Transverse colon (tissue), 4 donors: ENCODE data around the gene TNFRSF11A. TPM values are rescaled to one million over a fixed set of nuclear protein-coding genes. Genes with fewer than 3 reads are reported as not detected.

Source experiments
- DNase-seq: peaks from one replicate; pipeline ENCODE4 v3.0.0-alpha.2; 2019
- H3K27ac ChIP-seq, 4 donors: fragments of 200-600 bp; sonication (generic); 2 replicates each; pipeline ENCODE4 v1.5.1; 2016 to 2018; ENCODE audit warnings: inconsistent platforms in 4 of 4
- H3K27me3 ChIP-seq: fragments of 200-600 bp; sonication (generic); 2 replicates; pipeline ENCODE4 v1.5.1; 2017; ENCODE audit warnings: inconsistent platforms
- H3K36me3 ChIP-seq, 4 donors: fragments of 200-600 bp; sonication (generic); 2 replicates each; pipeline ENCODE4 v1.5.1; 2017 to 2019; ENCODE audit warnings: inconsistent platforms in 4 of 4
- H3K4me1 ChIP-seq, 4 donors: fragments of 200-600 bp; sonication (generic); 2 replicates each; pipeline ENCODE4 v1.5.1; 2017 to 2020; ENCODE audit warnings: inconsistent platforms in 4 of 4
- H3K4me3 ChIP-seq, 4 donors: fragments of 200-600 bp; sonication (generic); 1 replicate in 1 of 4; 2 replicates in 3 of 4; pipeline versions ENCODE4 v1.5.1 to v1.6.1; 2017 to 2019; ENCODE audit warnings: inconsistent platforms in 4 of 4
- H3K9me3 ChIP-seq, 2 donors: fragments of 200-600 bp; sonication (generic); 2 replicates each; pipeline ENCODE4 v1.5.1; 2017 to 2019; ENCODE audit warnings: inconsistent platforms in 2 of 2
- CTCF ChIP-seq, 5 experiments: fragments of 200-600 bp in 3 of 5; fragments of 450-650 bp in 2 of 5; sonication (generic) in 3 of 5; IDR thresholded peaks; 1 replicate in 2 of 5; 2 replicates in 3 of 5; pipeline ENCODE4 v1.5.1; 2016 to 2017; ENCODE audit warnings: antibody characterized with exemption in 5 of 5, inconsistent platforms in 3 of 5, mild to moderate bottlenecking in 2 of 5, moderate library complexity in 1 of 5
- EP300 ChIP-seq: sonication (generic); formaldehyde crosslinking; IDR thresholded peaks from one replicate; pipeline ENCODE4 v1.6.1; 2017; ENCODE audit warnings: antibody characterized with exemption, low read depth
- POLR2A ChIP-seq: fragments of 450-650 bp; IDR thresholded peaks from one replicate; pipeline ENCODE4 v1.6.1; 2016; ENCODE audit warnings: antibody characterized with exemption, mild to moderate bottlenecking, moderate library complexity
- POLR2AphosphoS5 ChIP-seq, 3 donors: sonication (generic); formaldehyde crosslinking; IDR thresholded peaks; one replicate each; pipeline ENCODE4 v1.6.1; 2016; ENCODE audit warnings: antibody characterized with exemption in 3 of 3
- whole genome bisulfite sequencing, 2 donors: methylation state at CpG; one replicate each; pipeline ENCODE4 v1.1.5; 2018; ENCODE audit warnings: low coverage in 1 of 2; 5-methylcytosine and 5-hydroxymethylcytosine counted together
- in situ Hi-C, 4 donors: fragments of 200-750 bp; cut with MboI; loops; one replicate each; pipeline versions ENCODE4 v1.15.0 to v1.15.1; 2017; ENCODE audit warnings: low sequenced_read_pairs in 3 of 4, low pct_ligation_motif_present in 1 of 4, low pct_unique_long_range_greater_than_20kb in 1 of 4
- intact Hi-C: fragments of 100-400 bp; cut with DNase I; formaldehyde crosslinking; loops from one replicate; pipeline ENCODE4 v1.15.1; 2023; ENCODE audit warnings: low total_unique reads
- total RNA-seq, 4 donors: library from RNA; depleted of rRNA; stranded (reverse); fragments of >200 nt; gene quantifications; one replicate each; pipeline ENCODE4 v1.1.0, GENCODE V29; 2016

The TNFRSF11A gene
- total RNA-seq, 4 donors from 2014 or later, result 23.9 to 59.9 (median 31.6) TPM

- H3K36me3 ChIP-seq, result no peaks in the 10 kb centered on the region
- H3K27ac ChIP-seq, result no peak overlapping the region
- 85 to 86% methylated on average over 1 to 10 of the region's 10 CpGs for WGBS, 2 donors
- DNase-seq, result no peak
- intact Hi-C loops, result no loop called here
- TF ChIP-seq POLR2A (no peak), POLR2AphosphoS5 (IDR thresholded peaks at IDR 0.05) (no peak), EP300 (no peak), CTCF (IDR thresholded peaks at IDR 0.05) (no peak)
- no peaks in the 10 kb centered on the region for H3K4me1 ChIP-seq
- no peak overlapping the region for H3K4me3 ChIP-seq
- no peaks in the 10 kb centered on the region for H3K9me3 ChIP-seq
- no peaks in the 10 kb centered on the region for H3K27me3 ChIP-seq
- in situ Hi-C loops, result no loop called here
These were observed 82.5 kb downstream of the TNFRSF11A start for GRCh38 chr18:62407660-62408059.

- Histone ChIP-seq H3K36me3 (no peaks in the 10 kb centered on the region), H3K27ac (no peak overlapping the region), H3K9me3 (no peaks in the 10 kb centered on the region), H3K4me1 (no peaks in the 10 kb centered on the region), H3K27me3 (no peaks in the 10 kb centered on the region), H3K4me3 (no peak overlapping the region)
- no peak for DNase-seq
- intact Hi-C loops, result no loop called here
- TF ChIP-seq CTCF (IDR thresholded peaks at IDR 0.05) (no peak), EP300 (no peak), POLR2AphosphoS5 (IDR thresholded peaks at IDR 0.05) (no peak), POLR2A (no peak)
- WGBS, 2 donors, result 82 to 100% methylated on average over 1 to 5 of the region's 5 CpGs
- in situ Hi-C loops, result no loop called here
These were observed 84.7 kb downstream of the TNFRSF11A start for GRCh38 chr18:62409821-62410220.

- no peaks in the 10 kb centered on the region for H3K4me1 ChIP-seq
- no peaks in the 10 kb centered on the region for H3K27me3 ChIP-seq
- no peaks in the 10 kb centered on the region for H3K9me3 ChIP-seq
- no peak for DNase-seq
- H3K36me3 ChIP-seq, result no peaks in the 10 kb centered on the region
- no peak overlapping the region for H3K4me3 ChIP-seq
- 65 to 80% methylated on average over 4 to 5 of the region's 5 CpGs for whole genome bisulfite sequencing, 2 donors
- TF ChIP-seq CTCF (IDR thresholded peaks at IDR 0.05), result no peak
- no peak for TF ChIP-seq POLR2A
- TF ChIP-seq POLR2AphosphoS5 (IDR thresholded peaks at IDR 0.05), result no peak
- TF ChIP-seq EP300, result no peak
- no peak overlapping the region for H3K27ac ChIP-seq
- in situ Hi-C loops, result no loop called here
- intact Hi-C loops, result no loop called here
These were observed 87.3 kb downstream of the TNFRSF11A start for GRCh38 chr18:62412231-62412979.

- Histone ChIP-seq H3K4me1 (no peaks in the 10 kb centered on the region), H3K9me3 (no peaks in the 10 kb centered on the region), H3K36me3 (no peaks in the 10 kb centered on the region), H3K4me3 (no peak overlapping the region), H3K27ac (no peak overlapping the region), H3K27me3 (no peaks in the 10 kb centered on the region)
- intact Hi-C loops (no loop called here), in situ Hi-C loops (no loop called here)
- TF ChIP-seq POLR2A (no peak), CTCF (IDR thresholded peaks at IDR 0.05) (no peak), EP300 (no peak), POLR2AphosphoS5 (IDR thresholded peaks at IDR 0.05) (no peak)
- 52 to 65% methylated on average over 1 of the region's 1 CpG for WGBS, 2 donors
- no peak for DNase-seq
These were observed 88.1 kb downstream of the TNFRSF11A start for GRCh38 chr18:62413206-62413605.
